Kidney (tissue), 14 donors: ENCODE results near the gene TMPRSS4. TPM values are rescaled to one million over a fixed set of nuclear protein-coding genes. Genes with fewer than 3 reads are reported as not detected.

Source experiments
- DNase-seq, 5 donors: peaks; one replicate each; pipeline ENCODE4 v3.0.0-alpha.2; 2013 to 2020
- FAIRE-seq: peaks from 2 replicates; lab custom pipeline; 2012; peaks lifted over from hg19 to GRCh38; lab: Jason Lieb, UNC
- H3K27ac ChIP-seq, 2 donors: one replicate each; pipeline ENCODE4 v1.7.0; 2013; ENCODE audit warnings: low read depth in 2 of 2, low read length in 2 of 2, inconsistent platforms in 1 of 2
- H3K27me3 ChIP-seq: one replicate; pipeline ENCODE4 v1.7.1; 2013; ENCODE audit warnings: low read length, inconsistent platforms; ENCODE audit not compliant: control insufficient read depth, insufficient read depth
- H3K36me3 ChIP-seq, 3 donors: one replicate each; pipeline versions ENCODE4 v1.7.0 to v1.7.1; 2013; ENCODE audit warnings: low read length in 3 of 3, control low read depth in 1 of 3, inconsistent platforms in 1 of 3; ENCODE audit not compliant: insufficient read depth in 3 of 3, control insufficient read depth in 2 of 3
- H3K4me1 ChIP-seq, 3 donors: one replicate each; pipeline versions ENCODE4 v1.7.0 to v1.7.1; 2013; ENCODE audit warnings: low read length in 3 of 3, inconsistent platforms in 1 of 3, low read depth in 1 of 3; ENCODE audit not compliant: control insufficient read depth in 2 of 3, insufficient read depth in 2 of 3
- H3K4me3 ChIP-seq, 3 donors: one replicate each; pipeline versions ENCODE4 v1.7.0 to v1.8.1; 2013; ENCODE audit warnings: low read length in 3 of 3, control low read depth in 1 of 3, inconsistent platforms in 1 of 3
- H3K9ac ChIP-seq, 3 donors: one replicate each; pipeline versions ENCODE4 v1.7.0 to v1.7.1; 2013; ENCODE audit warnings: low read length in 3 of 3, control low read depth in 1 of 3, inconsistent platforms in 1 of 3
- H3K9me3 ChIP-seq, 3 donors: one replicate each; pipeline versions ENCODE4 v1.7.0 to v1.7.1; 2013; ENCODE audit warnings: low read length in 3 of 3, control low read depth in 1 of 3, inconsistent platforms in 1 of 3; ENCODE audit not compliant: control insufficient read depth in 2 of 3, insufficient read depth in 1 of 3
- intact Hi-C: fragments of 100-400 bp; cut with DNase I; formaldehyde crosslinking; loops from one replicate; pipeline ENCODE4 v1.11.1; 2022
- polyA plus RNA-seq: library from polyadenylated mRNA; stranded (reverse); fragments of 350-450 nt; fragmentation: Illumina TruSeq; extraction: RNeasy Lipid Tissue Mini Kit (QIAGEN cat#74804); gene quantifications from one replicate; pipeline ENCODE4 v1.2.3, GENCODE V29; 2014; ENCODE audit warnings: low read depth, low replicate concordance; ENCODE audit not compliant: insufficient read depth
- total RNA-seq: library from RNA; stranded (reverse); fragmentation: NEBNext Ultra II Directional; extraction: Animal tissue kit (Norgen Biotek cat#: 25700); gene quantifications from one replicate; pipeline ENCODE4 v1.2.1, GENCODE V29; 2021
- TF ChIP-seq, protein P1 (sequence below): IDR thresholded peaks from 3 replicates; pipeline ENCODE4 v1.5.1; 2012; ENCODE audit warnings: mild to moderate bottlenecking, moderate library complexity, borderline replicate concordance; ENCODE audit not compliant: insufficient read depth; ENCODE audit errors: extremely low read depth
- donor health status: control.
- donor health status: control.
- donor health status: control.
- donor health status: control.
- donor health status: control.
- donor health status: DM: yes; HTN: yes; CAD: no.
- donor health status: Normal renal cell carcinoma (clear cell type).

TMPRSS4 gene
- total and polyA plus RNA-seq, 2 donors from 2014 or later, result 27.8 to 234 TPM

DNA sequence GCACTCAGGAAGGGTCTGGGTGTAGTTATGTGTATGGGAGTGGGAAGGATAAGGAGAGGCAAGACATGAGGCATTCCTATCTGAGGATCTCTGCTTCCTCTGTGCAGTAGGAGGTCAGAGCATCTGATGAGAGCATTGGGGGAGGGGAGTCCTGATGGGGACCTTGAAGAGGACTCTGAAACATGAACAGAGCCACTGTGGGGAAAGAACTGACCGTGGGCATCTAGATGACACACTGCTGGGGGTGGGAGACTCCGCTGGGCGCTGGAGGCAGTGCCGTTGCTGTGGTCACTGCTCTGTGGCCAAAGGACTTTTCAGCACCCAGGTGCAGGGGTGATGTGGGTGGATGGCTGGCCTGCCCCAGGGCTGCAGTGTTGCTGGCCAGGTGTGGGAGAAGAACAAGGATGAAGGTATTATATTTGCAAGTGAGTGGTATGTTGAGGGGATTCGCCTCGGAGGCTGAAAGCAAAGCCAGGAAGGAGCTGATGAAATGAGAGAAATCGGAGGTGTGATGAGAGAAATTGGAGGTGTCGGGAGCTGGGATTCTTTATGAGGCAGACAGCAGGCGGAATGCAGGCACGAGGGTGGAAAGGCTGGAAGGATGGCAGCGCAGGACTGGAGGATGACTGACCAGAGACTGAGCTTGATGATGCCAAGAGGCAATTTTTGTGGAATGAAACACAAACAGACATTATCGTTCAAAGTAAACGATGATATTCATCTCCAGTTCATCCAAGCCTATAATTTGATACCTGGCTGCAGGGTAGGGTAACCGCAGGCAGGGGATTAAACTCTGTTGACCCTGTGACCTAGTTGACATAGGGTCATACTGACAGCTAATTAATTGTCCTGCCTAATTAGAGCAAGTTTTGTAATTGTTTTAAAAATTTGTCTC is 19.4 kb upstream of the TMPRSS4 start:
- TF ChIP-seq, protein P1, sequence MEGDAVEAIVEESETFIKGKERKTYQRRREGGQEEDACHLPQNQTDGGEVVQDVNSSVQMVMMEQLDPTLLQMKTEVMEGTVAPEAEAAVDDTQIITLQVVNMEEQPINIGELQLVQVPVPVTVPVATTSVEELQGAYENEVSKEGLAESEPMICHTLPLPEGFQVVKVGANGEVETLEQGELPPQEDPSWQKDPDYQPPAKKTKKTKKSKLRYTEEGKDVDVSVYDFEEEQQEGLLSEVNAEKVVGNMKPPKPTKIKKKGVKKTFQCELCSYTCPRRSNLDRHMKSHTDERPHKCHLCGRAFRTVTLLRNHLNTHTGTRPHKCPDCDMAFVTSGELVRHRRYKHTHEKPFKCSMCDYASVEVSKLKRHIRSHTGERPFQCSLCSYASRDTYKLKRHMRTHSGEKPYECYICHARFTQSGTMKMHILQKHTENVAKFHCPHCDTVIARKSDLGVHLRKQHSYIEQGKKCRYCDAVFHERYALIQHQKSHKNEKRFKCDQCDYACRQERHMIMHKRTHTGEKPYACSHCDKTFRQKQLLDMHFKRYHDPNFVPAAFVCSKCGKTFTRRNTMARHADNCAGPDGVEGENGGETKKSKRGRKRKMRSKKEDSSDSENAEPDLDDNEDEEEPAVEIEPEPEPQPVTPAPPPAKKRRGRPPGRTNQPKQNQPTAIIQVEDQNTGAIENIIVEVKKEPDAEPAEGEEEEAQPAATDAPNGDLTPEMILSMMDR, result no peak
- H3K4me1 ChIP-seq, result peaks cover 0 to 5% (median 2%) of the 10 kb centered on the region in 3 donors
- FAIRE-seq, result no peak

DNA sequence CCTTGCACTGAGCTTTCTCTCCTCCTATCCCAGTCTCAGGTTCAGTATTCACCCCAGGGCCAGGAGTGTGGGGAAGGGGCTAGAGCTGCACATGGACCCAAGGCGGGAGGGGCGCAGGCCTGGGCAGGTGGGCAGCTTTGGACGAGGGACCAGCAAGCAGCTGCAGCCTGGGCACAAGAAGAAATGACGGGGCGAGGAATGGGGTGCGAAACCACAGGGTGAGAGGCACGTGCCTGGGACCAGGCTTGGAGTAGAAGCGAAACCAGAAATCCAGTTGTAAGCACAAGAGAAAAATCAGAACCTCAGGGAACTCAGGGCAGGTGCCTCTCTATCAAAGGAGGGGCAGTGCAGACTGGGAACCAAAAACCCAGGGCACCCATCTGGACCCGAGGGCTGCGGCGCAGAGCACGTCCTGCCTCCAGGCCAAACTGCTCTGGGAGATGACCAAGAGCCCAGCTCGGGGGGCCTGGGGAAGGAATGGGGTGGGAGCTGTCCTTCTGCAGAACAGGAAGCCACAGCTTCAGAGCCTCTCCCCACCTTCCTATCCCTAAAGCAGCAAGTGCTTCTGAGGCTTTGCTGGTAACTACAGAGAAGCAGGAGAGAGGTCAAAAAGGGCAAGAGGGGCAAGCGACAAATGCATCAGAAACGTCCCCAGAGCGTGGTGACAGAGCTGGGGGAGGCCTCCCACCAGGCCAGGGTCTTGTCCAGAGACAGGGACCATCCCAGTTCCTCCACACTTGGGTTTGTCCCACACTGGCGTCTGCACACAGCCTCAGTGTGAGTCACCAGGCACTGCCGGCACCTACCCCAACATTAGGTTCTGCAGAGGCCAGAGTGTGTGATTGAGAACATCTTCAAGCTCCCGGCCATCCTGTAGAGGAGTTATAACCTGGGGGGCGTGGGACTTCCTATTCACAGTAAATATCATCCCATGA is 18.3 kb upstream of the TMPRSS4 start:
- DNase-seq (no peak), FAIRE-seq (no peak)
- H3K27ac ChIP-seq, result no peak overlapping the region
- H3K4me1 ChIP-seq, result peaks cover 0 to 5% (median 0%) of the 10 kb centered on the region in 3 donors
- H3K36me3 ChIP-seq, result no peaks in the 10 kb centered on the region
- TF ChIP-seq, protein P1, result no peak
- no peak overlapping the region for H3K4me3 ChIP-seq
- no peaks in the 10 kb centered on the region for H3K27me3 ChIP-seq
- intact Hi-C loops, result loop anchor here (10.0 kb wide), 1 partner anchor 214 kb away; no protein-coding TSS in a partner anchor
- H3K9ac ChIP-seq, result no peak overlapping the region
- H3K9me3 ChIP-seq, result no peaks in the 10 kb centered on the region

More for the DNA sequence above, 19.4 kb upstream of the TMPRSS4 start:
- H3K27ac ChIP-seq, result no peak overlapping the region
- no peaks in the 10 kb centered on the region for H3K27me3 ChIP-seq
- intact Hi-C loops, result loop anchor here (10.0 kb wide), 1 partner anchor 213 kb away; no protein-coding TSS in a partner anchor
- no peaks in the 10 kb centered on the region for H3K9me3 ChIP-seq
- H3K9ac ChIP-seq, result no peak overlapping the region
- no peak overlapping the region for H3K4me3 ChIP-seq
- no peaks in the 10 kb centered on the region for H3K36me3 ChIP-seq
- DNase-seq, result no peak

DNA sequence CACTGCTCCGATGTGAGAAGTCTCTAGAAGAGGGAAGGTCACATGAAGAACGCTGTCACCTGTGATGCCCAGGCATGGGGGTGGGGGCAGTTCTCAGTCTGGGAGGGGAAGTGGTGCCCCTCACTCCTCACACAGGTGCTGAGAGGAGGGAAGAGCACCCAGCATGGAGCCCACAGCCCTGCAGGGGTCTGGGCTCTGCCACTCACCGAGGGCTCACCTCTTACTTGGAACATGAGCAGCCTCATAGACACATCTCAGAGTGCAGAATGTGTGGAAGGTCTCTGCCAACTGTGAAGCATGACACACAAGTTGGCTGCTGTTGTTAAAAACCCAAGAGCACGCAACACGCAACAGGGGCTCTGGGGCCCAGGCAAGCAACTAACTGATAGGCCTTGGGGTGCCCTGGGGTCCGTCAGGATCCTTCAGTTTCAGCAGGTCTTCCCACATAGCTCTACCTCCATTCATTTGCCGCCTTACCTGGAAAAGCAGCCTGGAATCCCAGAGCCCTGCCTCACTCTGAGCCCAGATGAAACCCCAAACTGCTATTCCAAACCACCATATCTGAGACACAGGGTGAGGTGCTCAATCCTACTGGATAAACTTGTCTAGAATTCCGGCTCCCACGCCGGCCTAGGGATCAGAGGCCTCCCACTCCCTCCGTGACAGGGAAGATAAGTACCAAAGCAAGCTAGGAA is 17.5 kb upstream of the TMPRSS4 start:
- Histone ChIP-seq H3K36me3 (no peaks in the 10 kb centered on the region), H3K27ac (no peak overlapping the region), H3K4me3 (no peak overlapping the region), H3K9ac (no peak overlapping the region), H3K9me3 (no peaks in the 10 kb centered on the region), H3K4me1 (peaks cover 0 to 5% (median 0%) of the 10 kb centered on the region in 3 donors), H3K27me3 (no peaks in the 10 kb centered on the region)
- intact Hi-C loops, result loop anchor here (10.0 kb wide), 1 partner anchor 215 kb away; no protein-coding TSS in a partner anchor
- no peak for FAIRE-seq
- TF ChIP-seq, protein P1, result no peak
- DNase-seq, result no peak
